HG03159 (cell line): ENCODE measurements around the gene LIPC.

ENCODE experiments used
- ATAC-seq: cut with Tn5 transposase; IDR thresholded peaks from one replicate; pipeline ENCODE4 v1.9.1; 2021; ENCODE audit warnings: mild to moderate bottlenecking, moderate library complexity; ENCODE audit not compliant: unreplicated experiment

The LIPC gene

GRCh38 chr15:58472221-58472620 is 40.4 kb downstream of the LIPC start:
- no peak for ATAC-seq

- no peak for ATAC-seq
Measured at GRCh38 chr15:58472821-58473581, 41.2 kb downstream of the LIPC start.

GRCh38 chr15:58473724-58474123 is 41.9 kb downstream of the LIPC start:
- no peak for ATAC-seq

- ATAC-seq = no peak
Measured at GRCh38 chr15:58474741-58475323, 43.0 kb downstream of the LIPC start.

- ATAC-seq = no peak
Measured at GRCh38 chr15:58475573-58476524, 44.1 kb downstream of the LIPC start.

GRCh38 chr15:58476525-58477162 is 44.9 kb downstream of the LIPC start:
- ATAC-seq = no peak

- ATAC-seq = no peak
Measured at GRCh38 chr15:58477170-58477569, 45.4 kb downstream of the LIPC start.

- ATAC-seq = no peak
Measured at GRCh38 chr15:58478035-58478434, 46.2 kb downstream of the LIPC start.

GRCh38 chr15:58478579-58478978 is 46.8 kb downstream of the LIPC start:
- no peak for ATAC-seq

GRCh38 chr15:58479941-58480340 is 48.1 kb downstream of the LIPC start:
- no peak for ATAC-seq

- no peak for ATAC-seq
Measured at GRCh38 chr15:58483376-58483775, 51.6 kb downstream of the LIPC start.

GRCh38 chr15:58484791-58485600 is 53.2 kb downstream of the LIPC start:
- ATAC-seq = no peak

- ATAC-seq = no peak
Measured at GRCh38 chr15:58486062-58486461, 54.3 kb downstream of the LIPC start.

GRCh38 chr15:58486564-58486963 is 54.8 kb downstream of the LIPC start:
- no peak for ATAC-seq

GRCh38 chr15:58487041-58487723 is 55.4 kb downstream of the LIPC start:
- no peak for ATAC-seq

- ATAC-seq = no peak
Measured at GRCh38 chr15:58487724-58488120, 55.9 kb downstream of the LIPC start.

GRCh38 chr15:58489289-58490085 is 57.7 kb downstream of the LIPC start:
- ATAC-seq = no peak

- no peak for ATAC-seq
Measured at GRCh38 chr15:58490086-58490887, 58.5 kb downstream of the LIPC start.
